ENCODE results near the gene PTPN5. TPM values are rescaled to one million over a fixed set of nuclear protein-coding genes. Genes with fewer than 3 reads are reported as not detected.

PTPN5 gene
- polyA plus RNA-seq, 1 donor = 1.2 TPM

DNA sequence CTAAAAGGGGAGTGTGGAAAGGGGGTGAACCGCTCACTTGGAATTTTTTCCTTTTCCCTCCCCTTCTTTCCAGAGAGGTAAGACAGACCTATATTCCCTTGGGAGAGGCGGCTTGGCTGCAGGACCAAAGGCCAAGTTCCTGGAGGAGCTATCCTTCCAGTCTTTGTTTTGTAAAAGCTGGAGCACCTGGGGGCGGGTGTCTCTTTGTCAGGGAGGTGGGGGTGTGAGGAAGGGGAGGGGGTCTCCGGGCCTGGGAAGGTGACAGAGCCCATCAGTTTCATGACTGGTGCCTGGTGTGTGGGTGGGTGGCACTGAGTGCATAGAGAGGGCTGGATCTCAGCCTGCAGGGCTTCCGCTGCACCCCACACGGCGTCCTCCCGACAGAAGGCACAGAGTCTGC, 18.5 kb downstream of the PTPN5 start:
- Histone ChIP-seq H3K4me3 (ENCODE audit: low read length) (no peak overlapping the region), H3K27me3 (ENCODE audit: control insufficient read depth, insufficient read depth, low read length) (peaks cover 8% of the 10 kb centered on the region), H3K27ac (ENCODE audit: low read length) (no peak overlapping the region), H3K9me3 (ENCODE audit: control insufficient read depth, low read depth, low read length) (no peaks in the 10 kb centered on the region), H3K4me1 (ENCODE audit: control insufficient read depth, insufficient read depth, low read length) (no peaks in the 10 kb centered on the region), H3K36me3 (ENCODE audit: control insufficient read depth, insufficient read depth, low read length) (no peaks in the 10 kb centered on the region)
- no peak for DNase-seq
- no CpG with 5 or more reads among the region's 8 CpGs for WGBS (ENCODE audit: insufficient coverage, low lambda C conversion rate)

DNA sequence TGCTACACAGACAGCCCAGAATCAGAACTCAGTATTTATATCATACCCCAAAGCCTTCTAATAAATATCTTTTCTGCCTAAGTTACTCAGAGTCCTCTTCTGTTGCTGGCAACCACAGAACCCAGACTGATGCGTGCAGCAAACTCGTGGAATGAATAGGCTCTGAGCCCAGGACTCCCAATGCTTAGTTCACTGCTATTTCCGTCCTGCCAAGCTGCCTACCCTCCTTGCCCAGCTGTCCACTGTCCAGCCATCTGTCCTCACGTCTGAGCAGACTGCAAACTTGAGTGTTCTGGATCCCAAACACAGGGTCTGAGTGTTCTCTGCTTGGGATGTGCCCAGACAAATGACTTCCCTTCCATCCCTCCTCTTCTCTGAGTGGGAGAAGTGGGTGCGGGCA, 19.4 kb downstream of the PTPN5 start:
- Histone ChIP-seq H3K4me1 (ENCODE audit: control insufficient read depth, insufficient read depth, low read length) (no peaks in the 10 kb centered on the region), H3K27ac (ENCODE audit: low read length) (no peak overlapping the region), H3K36me3 (ENCODE audit: control insufficient read depth, insufficient read depth, low read length) (no peaks in the 10 kb centered on the region), H3K27me3 (ENCODE audit: control insufficient read depth, insufficient read depth, low read length) (peaks cover 8% of the 10 kb centered on the region), H3K9me3 (ENCODE audit: control insufficient read depth, low read depth, low read length) (no peaks in the 10 kb centered on the region), H3K4me3 (ENCODE audit: low read length) (no peak overlapping the region)
- no CpG with 5 or more reads among the region's 5 CpGs for WGBS (ENCODE audit: insufficient coverage, low lambda C conversion rate)
- no peak for DNase-seq

DNA sequence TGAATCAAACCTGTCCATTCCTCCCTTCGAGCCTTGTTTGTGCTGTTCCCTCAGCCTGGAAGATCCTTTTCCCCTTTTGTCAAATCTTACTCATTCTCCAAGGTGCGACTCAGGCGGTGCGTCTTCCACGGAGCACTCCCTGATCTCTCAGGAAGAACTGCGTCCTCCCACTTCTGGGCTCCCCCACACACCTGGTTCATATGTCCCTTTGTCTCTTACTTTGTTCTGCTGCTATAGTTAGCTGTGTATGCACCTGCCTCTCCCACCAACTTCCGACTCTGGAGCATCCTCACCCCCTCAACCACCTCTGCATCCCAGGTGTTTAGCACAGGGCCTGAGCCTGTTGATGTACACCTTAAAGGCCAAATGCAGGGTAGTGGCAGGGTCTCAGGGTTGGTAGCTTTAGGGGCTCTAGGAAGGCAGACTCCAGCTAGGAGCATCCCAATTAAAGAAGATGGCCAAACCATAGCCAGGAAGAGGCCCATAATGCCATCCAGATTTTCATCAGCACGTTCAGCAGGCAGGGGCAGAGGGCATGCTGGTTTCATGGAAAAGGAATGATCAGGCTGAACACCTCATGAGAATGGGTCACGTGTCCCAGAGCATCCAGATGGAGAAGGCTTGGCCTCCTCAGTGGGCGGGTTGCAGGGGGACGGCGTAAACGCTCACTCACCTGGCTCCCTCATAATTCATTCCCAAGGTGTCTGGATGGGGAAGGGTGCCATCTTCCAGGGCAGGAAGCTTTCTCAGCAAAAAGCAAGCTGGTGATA, 20.1 kb downstream of the PTPN5 start:
- Histone ChIP-seq H3K27ac (ENCODE audit: low read length) (no peak overlapping the region), H3K27me3 (ENCODE audit: control insufficient read depth, insufficient read depth, low read length) (peaks cover 8% of the 10 kb centered on the region), H3K9me3 (ENCODE audit: control insufficient read depth, low read depth, low read length) (no peaks in the 10 kb centered on the region), H3K4me1 (ENCODE audit: control insufficient read depth, insufficient read depth, low read length) (no peaks in the 10 kb centered on the region), H3K36me3 (ENCODE audit: control insufficient read depth, insufficient read depth, low read length) (no peaks in the 10 kb centered on the region), H3K4me3 (ENCODE audit: low read length) (no peak overlapping the region)
- no peak for DNase-seq
- no CpG with 5 or more reads among the region's 13 CpGs for WGBS (ENCODE audit: insufficient coverage, low lambda C conversion rate)

DNA sequence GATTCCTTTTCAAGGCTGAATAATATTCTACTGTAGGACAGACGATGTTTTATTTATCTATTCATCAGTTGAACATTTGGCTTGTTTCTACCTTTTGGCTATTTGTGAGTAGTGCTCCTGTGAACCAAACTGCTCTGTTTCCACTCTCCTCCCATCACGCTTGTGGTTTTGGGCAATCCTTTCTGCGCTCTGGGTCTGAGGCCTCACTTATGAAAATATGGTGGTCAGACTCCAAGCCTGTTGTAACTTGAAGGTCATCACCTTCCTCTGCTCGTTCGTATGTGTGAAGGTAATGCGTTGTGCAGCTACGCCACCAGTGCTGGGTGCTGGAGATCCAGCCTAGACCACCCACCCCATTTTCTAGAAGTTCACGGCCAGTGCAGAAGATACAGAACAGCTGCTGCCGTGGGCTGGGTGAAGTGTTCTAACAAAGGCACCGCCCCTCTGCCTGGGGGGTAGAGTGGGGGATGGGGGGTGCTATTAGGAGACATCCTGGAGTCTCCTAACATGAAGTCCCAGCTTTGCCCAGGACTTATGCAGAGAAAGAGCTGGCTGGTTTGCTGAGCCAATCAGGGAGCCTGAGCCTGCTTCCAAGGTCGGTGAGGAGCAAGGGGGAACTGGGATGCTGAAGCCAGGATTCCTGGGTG, 21.0 kb downstream of the PTPN5 start:
- Histone ChIP-seq H3K27ac (ENCODE audit: low read length) (no peak overlapping the region), H3K27me3 (ENCODE audit: control insufficient read depth, insufficient read depth, low read length) (peaks cover 8% of the 10 kb centered on the region), H3K4me1 (ENCODE audit: control insufficient read depth, insufficient read depth, low read length) (no peaks in the 10 kb centered on the region), H3K36me3 (ENCODE audit: control insufficient read depth, insufficient read depth, low read length) (no peaks in the 10 kb centered on the region), H3K9me3 (ENCODE audit: control insufficient read depth, low read depth, low read length) (no peaks in the 10 kb centered on the region), H3K4me3 (ENCODE audit: low read length) (no peak overlapping the region)
- no peak for DNase-seq
- WGBS (ENCODE audit: insufficient coverage, low lambda C conversion rate) = 80% methylated on average over 1 of the region's 11 CpGs

DNA sequence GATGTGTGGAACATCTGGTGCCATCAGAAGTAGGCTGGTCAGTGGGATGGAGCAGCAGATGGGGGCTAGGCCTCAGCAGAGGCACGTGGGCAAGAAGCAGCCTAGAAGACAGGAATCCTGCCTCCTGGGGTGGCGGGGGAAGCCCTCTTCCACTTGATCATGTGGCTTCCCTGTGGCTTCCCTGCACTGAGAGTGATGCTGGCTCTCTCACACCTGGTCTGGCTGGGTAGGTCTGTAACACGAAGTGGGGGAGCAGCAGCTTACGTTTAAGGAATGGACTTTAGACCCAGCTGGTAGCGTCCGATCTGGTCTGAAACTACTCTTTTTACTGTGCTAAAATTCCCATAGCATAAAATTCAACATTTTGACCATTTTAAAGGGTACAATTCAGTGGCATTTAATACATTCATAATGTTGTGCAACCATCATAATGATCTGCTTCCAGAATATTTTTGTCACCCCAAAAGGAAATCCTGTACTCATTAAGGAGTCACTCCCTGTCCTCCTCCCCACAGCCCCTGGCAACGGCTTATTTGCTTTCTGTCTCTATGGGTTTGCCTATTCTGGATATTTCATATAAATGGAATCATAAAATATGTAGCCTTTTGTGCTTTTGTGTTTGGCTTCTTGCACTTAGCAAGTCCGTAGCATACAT, 21.7 kb downstream of the PTPN5 start:
- Histone ChIP-seq H3K4me1 (ENCODE audit: control insufficient read depth, insufficient read depth, low read length) (no peaks in the 10 kb centered on the region), H3K36me3 (ENCODE audit: control insufficient read depth, insufficient read depth, low read length) (no peaks in the 10 kb centered on the region), H3K27ac (ENCODE audit: low read length) (no peak overlapping the region), H3K9me3 (ENCODE audit: control insufficient read depth, low read depth, low read length) (no peaks in the 10 kb centered on the region), H3K27me3 (ENCODE audit: control insufficient read depth, insufficient read depth, low read length) (peaks cover 10% of the 10 kb centered on the region), H3K4me3 (ENCODE audit: low read length) (no peak overlapping the region)
- WGBS (ENCODE audit: insufficient coverage, low lambda C conversion rate) = 100% methylated on average over 1 of the region's 8 CpGs
- peak; percentile 45 to 76 for DNase-seq

DNA sequence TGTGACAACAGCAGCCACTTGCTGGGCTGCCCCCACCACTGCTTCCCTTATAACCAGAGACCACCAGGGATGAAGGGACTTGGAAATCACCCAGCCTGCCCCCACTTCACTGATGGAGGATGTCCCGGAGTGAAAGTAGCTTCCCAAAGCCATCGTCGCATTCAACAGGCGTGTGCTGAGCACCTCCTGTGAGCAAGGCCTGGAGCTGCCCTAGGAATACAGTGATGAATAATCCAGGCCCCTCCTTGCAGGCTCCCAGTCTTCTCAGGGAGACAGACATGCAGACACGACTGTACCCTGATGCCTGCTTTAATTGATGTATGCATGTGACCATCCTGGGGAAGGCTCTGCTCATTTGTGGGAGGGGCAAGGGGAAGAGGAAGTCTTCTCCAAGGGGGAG, 22.6 kb downstream of the PTPN5 start:
- no CpG with 5 or more reads among the region's 5 CpGs for WGBS (ENCODE audit: insufficient coverage, low lambda C conversion rate)
- Histone ChIP-seq H3K27ac (ENCODE audit: low read length) (no peak overlapping the region), H3K4me3 (ENCODE audit: low read length) (no peak overlapping the region), H3K36me3 (ENCODE audit: control insufficient read depth, insufficient read depth, low read length) (no peaks in the 10 kb centered on the region), H3K27me3 (ENCODE audit: control insufficient read depth, insufficient read depth, low read length) (peaks cover 8% of the 10 kb centered on the region), H3K9me3 (ENCODE audit: control insufficient read depth, low read depth, low read length) (no peaks in the 10 kb centered on the region), H3K4me1 (ENCODE audit: control insufficient read depth, insufficient read depth, low read length) (no peaks in the 10 kb centered on the region)
- DNase-seq = no peak

DNA sequence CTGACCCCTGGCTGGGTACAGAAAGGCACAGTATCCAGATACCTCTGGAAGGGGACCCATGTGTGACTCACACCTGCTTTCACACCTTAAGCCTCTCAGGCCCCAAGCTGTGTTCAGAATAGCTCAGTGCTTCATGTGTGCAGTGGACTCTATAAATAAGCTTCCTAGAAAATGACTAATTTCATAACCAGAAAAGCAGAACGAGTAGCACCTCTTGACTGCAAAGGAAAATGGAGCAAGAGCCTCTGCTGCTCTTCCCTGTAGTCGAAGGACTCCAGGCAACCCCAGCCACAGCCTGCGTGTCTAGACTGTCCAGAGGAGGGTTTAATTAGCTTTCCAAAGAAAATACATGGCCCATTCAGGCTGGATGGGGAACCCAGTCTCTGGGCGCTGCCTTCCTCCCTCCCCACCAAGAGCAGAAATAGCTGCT, 23.1 kb downstream of the PTPN5 start:
- no peak overlapping the region for H3K4me3 ChIP-seq (ENCODE audit: low read length)
- no peaks in the 10 kb centered on the region for H3K4me1 ChIP-seq (ENCODE audit: control insufficient read depth, insufficient read depth, low read length)

DNA sequence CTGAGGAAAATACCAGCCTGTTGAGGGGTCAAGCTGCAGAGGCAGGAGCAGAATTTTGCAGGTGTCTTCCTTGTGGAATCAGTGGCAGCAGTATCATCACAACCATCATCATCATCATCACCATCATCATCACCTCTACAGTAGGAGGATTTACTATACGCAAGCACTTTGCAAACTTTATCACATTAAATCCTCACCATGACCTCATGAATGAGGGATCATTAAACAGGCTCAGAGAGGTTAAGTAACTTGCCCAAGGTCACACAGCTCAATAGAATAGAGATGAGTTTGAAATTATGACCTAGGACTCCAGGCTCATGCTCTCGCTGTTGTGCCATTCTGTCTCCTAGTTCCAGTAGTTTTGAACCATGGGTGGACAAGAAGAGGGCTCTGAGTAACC, 25.6 kb downstream of the PTPN5 start:
- no peaks in the 10 kb centered on the region for H3K4me1 ChIP-seq (ENCODE audit: control insufficient read depth, insufficient read depth, low read length)
- peaks cover 3% of the 10 kb centered on the region for H3K27me3 ChIP-seq (ENCODE audit: control insufficient read depth, insufficient read depth, low read length)
- no peaks in the 10 kb centered on the region for H3K36me3 ChIP-seq (ENCODE audit: control insufficient read depth, insufficient read depth, low read length)
- no peak for DNase-seq
- no peak overlapping the region for H3K4me3 ChIP-seq (ENCODE audit: low read length)
- H3K27ac ChIP-seq (ENCODE audit: low read length) = no peak overlapping the region
- no peaks in the 10 kb centered on the region for H3K9me3 ChIP-seq (ENCODE audit: control insufficient read depth, low read depth, low read length)
- no CpG with 5 or more reads among the region's 2 CpGs for WGBS (ENCODE audit: insufficient coverage, low lambda C conversion rate)

More for the DNA sequence above, 23.1 kb downstream of the PTPN5 start:
- 65% methylated on average over 2 of the region's 4 CpGs for WGBS (ENCODE audit: insufficient coverage, low lambda C conversion rate)
- Histone ChIP-seq H3K27me3 (ENCODE audit: control insufficient read depth, insufficient read depth, low read length) (peaks cover 6% of the 10 kb centered on the region), H3K36me3 (ENCODE audit: control insufficient read depth, insufficient read depth, low read length) (no peaks in the 10 kb centered on the region), H3K9me3 (ENCODE audit: control insufficient read depth, low read depth, low read length) (no peaks in the 10 kb centered on the region), H3K27ac (ENCODE audit: low read length) (no peak overlapping the region)
- no peak for DNase-seq

DNA sequence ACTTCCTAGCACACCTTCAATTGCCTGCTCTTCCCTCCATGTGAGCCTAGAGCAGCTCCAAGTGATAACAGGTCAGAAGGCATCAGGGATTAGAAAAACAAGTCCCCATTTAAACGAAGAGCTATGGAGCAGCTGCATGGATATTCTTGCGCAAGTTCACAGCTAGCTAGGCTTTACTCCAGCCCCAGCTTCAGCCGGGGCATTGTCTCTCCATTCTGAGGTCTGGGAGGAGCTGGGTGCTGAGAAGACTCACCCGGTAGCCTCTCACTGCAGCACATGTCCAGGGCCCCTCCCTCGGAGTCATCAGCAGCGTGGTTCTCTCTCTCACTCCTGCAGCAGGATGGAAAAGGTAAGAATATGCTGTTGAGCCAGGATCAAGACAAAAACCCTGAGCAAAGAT, 26.0 kb downstream of the PTPN5 start:
- no peaks in the 10 kb centered on the region for H3K9me3 ChIP-seq (ENCODE audit: control insufficient read depth, low read depth, low read length)
- WGBS (ENCODE audit: insufficient coverage, low lambda C conversion rate) = no CpG with 5 or more reads among the region's 6 CpGs
- H3K27ac ChIP-seq (ENCODE audit: low read length) = no peak overlapping the region
- DNase-seq = no peak
- no peak overlapping the region for H3K4me3 ChIP-seq (ENCODE audit: low read length)
- no peaks in the 10 kb centered on the region for H3K36me3 ChIP-seq (ENCODE audit: control insufficient read depth, insufficient read depth, low read length)
- peaks cover 3% of the 10 kb centered on the region for H3K27me3 ChIP-seq (ENCODE audit: control insufficient read depth, insufficient read depth, low read length)
- no peaks in the 10 kb centered on the region for H3K4me1 ChIP-seq (ENCODE audit: control insufficient read depth, insufficient read depth, low read length)

DNA sequence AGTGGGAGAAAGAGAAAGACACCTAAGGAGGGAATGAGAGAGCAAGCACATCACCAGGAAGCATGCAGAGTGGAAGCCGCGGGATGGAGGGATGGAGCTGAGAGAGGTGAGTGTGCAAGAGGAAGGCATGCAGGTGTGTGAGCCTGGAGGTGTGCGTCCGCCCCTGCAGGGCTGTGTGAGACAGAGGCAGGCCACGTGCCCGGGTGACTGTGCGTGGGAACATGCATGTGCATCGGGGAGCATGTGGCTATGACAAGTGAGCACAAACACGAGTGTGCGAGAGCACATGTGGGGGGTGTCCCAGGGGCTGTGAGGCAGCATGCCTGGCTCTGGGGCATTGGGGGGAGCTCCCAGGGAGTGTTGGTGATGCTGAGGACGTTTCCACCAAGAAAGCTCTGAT, 29.9 kb downstream of the PTPN5 start:
- peaks cover 11% of the 10 kb centered on the region for H3K27me3 ChIP-seq (ENCODE audit: control insufficient read depth, insufficient read depth, low read length)
- DNase-seq = no peak
- no CpG with 5 or more reads among the region's 11 CpGs for WGBS (ENCODE audit: insufficient coverage, low lambda C conversion rate)
- no peak overlapping the region for H3K27ac ChIP-seq (ENCODE audit: low read length)
- H3K36me3 ChIP-seq (ENCODE audit: control insufficient read depth, insufficient read depth, low read length) = no peaks in the 10 kb centered on the region
- H3K9me3 ChIP-seq (ENCODE audit: control insufficient read depth, low read depth, low read length) = no peaks in the 10 kb centered on the region
- H3K4me1 ChIP-seq (ENCODE audit: control insufficient read depth, insufficient read depth, low read length) = no peaks in the 10 kb centered on the region
- H3K4me3 ChIP-seq (ENCODE audit: low read length) = no peak overlapping the region
